ENCODE measurements around the gene RGL1. TPM values are rescaled to one million over a fixed set of nuclear protein-coding genes. Genes with fewer than 3 reads are reported as not detected.

The RGL1 gene
- total and polyA plus RNA-seq, 2 donors (not counting 3 experiments of a cell fraction or from before 2014, with no cell fraction given), result 19.8 to 35.3 TPM

GRCh38 chr1:183882335-183883167 is 77.6 kb downstream of the RGL1 start:
- Histone ChIP-seq H3K27ac (ENCODE audit: insufficient read depth, low read depth, low read length) (peak overlapping the region; percentile 77), H3K9ac (replicated peaks; ENCODE audit: extremely low read depth, insufficient read depth, low read length) (peak overlapping the region; percentile 29), H4K20me1 (replicated peaks; ENCODE audit: control insufficient read depth, extremely low read depth, insufficient read depth, low read length) (no peaks in the 10 kb centered on the region), H3K9me3 (replicated peaks; ENCODE audit: control insufficient read depth, insufficient read depth, low read length) (no peaks in the 10 kb centered on the region), H2AFZ (ENCODE audit: low read depth, low read length) (no peak overlapping the region), H3K36me3 (ENCODE audit: control insufficient read depth in 2 of 2, extremely low read depth in 1 of 2, insufficient read depth in 2 of 2, low read length in 2 of 2) (peaks cover 8 to 12% of the 10 kb centered on the region in 2 experiments), H3K27me3 (ENCODE audit: control insufficient read depth in 2 of 2, insufficient read depth in 2 of 2, low read length in 2 of 2) (no peaks in the 10 kb centered on the region), H3K4me1 (ENCODE audit: control insufficient read depth, extremely low read depth, insufficient read depth, low read length) (peaks cover 38% of the 10 kb centered on the region), H3K9me1 (replicated peaks; ENCODE audit: control insufficient read depth, extremely low read depth, insufficient read depth, low read length) (no peaks in the 10 kb centered on the region), H3K4me3 (replicated peaks in 1 of 3; ENCODE audit: insufficient read depth in 1 of 3, low read depth in 1 of 3, low read length in 3 of 3) (no peak overlapping the region), H3K4me2 (ENCODE audit: insufficient read depth, low read length) (no peak overlapping the region), H3K79me2 (ENCODE audit: control insufficient read depth, insufficient read depth, low read length) (no peaks in the 10 kb centered on the region)
- intact Hi-C loops (cut with micrococcal nuclease), result no loop called here
- BruUV-seq (replicated peaks), result no TSS peak
- POLR2A ChIA-PET, result interaction anchor here (1.2 to 1.9 kb wide), 3 partner anchors 45 to 98 kb away, joined by 3 to 11 read pairs (median 4); partner anchors contain the start of gene RGL1
- FAIRE-seq (no peak), DNase-seq (ENCODE audit: low read depth, low spot score) (no peak)
- TF ChIP-seq FOS (IDR thresholded peaks at IDR 0.05; ENCODE audit: borderline replicate concordance, insufficient read depth, low read length), result no peak
- no peak for TF ChIP-seq EZH2 (IDR thresholded peaks at IDR 0.05; ENCODE audit: borderline replicate concordance, low read depth, low read length, severe bottlenecking)
- no peak for TF ChIP-seq MYC (IDR thresholded peaks at IDR 0.05; ENCODE audit: low read depth, low read length)
- TF ChIP-seq GATA2 (IDR thresholded peaks at IDR 0.05; ENCODE audit: insufficient read depth, insufficient read length, low read depth, low read length), result no peak
- TF ChIP-seq JUN (IDR thresholded peaks at IDR 0.05; ENCODE audit: borderline replicate concordance, insufficient read depth, insufficient read length, low read depth), result no peak
- no peak for TF ChIP-seq CTCF (IDR thresholded peaks at IDR 0.05; ENCODE audit: extremely low read depth in 1 of 2, insufficient read depth in 1 of 2, low read depth in 1 of 2, low read length in 2 of 2)
- no peak for TF ChIP-seq MAX (IDR thresholded peaks at IDR 0.05; ENCODE audit: insufficient read depth, insufficient read length)
- no peak for TF ChIP-seq POLR2A (IDR thresholded peaks at IDR 0.05; ENCODE audit: low read depth, low read length)
- no peak for TF ChIP-seq POLR2AphosphoS5 (IDR thresholded peaks at IDR 0.05; ENCODE audit: insufficient read depth, low read depth, low read length)
- CTCF ChIA-PET, result interaction anchor here (1.0 to 3.9 kb wide), 9 partner anchors 10 to 648 kb away, joined by 3 to 36 read pairs (median 4); no protein-coding TSS in a partner anchor
- dilution Hi-C loops (cut with MboI; ENCODE audit: extremely low pct_ligation_motif_present, low sequenced_read_pairs), result no loop called here

Measured in endothelial cell of umbilical vein (primary cell).